HUES6 (cell line): ENCODE data around the gene NLGN2.
A peak's percentile ranks its signal among the peaks of the same experiment; 100 is the strongest.
"Not testable (repeated sequence)": the region's sequence is repeated elsewhere in the genome, so short reads cannot be mapped to it uniquely, and the experiment has no call there.

Experiments used
- H3K27ac ChIP-seq: 2 replicates; pipeline ENCODE4 v1.7.0; 2013; ENCODE audit warnings: low read depth, mild to moderate bottlenecking, low read length, inconsistent platforms
- H3K27me3 ChIP-seq: 2 replicates; pipeline ENCODE4 v1.6.1; 2013; ENCODE audit warnings: low read length; ENCODE audit not compliant: control insufficient read depth, insufficient read depth
- H3K36me3 ChIP-seq: 2 replicates; pipeline ENCODE4 v1.6.1; 2013; ENCODE audit warnings: low read length; ENCODE audit not compliant: control insufficient read depth, insufficient read depth
- H3K4me1 ChIP-seq: 2 replicates; pipeline ENCODE4 v1.6.1; 2013; ENCODE audit warnings: low read length; ENCODE audit not compliant: control insufficient read depth, insufficient read depth
- H3K4me3 ChIP-seq: 2 replicates; pipeline ENCODE4 v1.5.1; 2013; ENCODE audit warnings: low read depth, low read length
- H3K9ac ChIP-seq: one replicate; pipeline ENCODE4 v1.6.1; 2013; ENCODE audit warnings: mild to moderate bottlenecking, low read length
- H3K9me3 ChIP-seq: 2 replicates; pipeline ENCODE4 v1.6.1; 2013; ENCODE audit warnings: low read depth, low read length; ENCODE audit not compliant: control insufficient read depth, insufficient read depth

NLGN2 gene

DNA sequence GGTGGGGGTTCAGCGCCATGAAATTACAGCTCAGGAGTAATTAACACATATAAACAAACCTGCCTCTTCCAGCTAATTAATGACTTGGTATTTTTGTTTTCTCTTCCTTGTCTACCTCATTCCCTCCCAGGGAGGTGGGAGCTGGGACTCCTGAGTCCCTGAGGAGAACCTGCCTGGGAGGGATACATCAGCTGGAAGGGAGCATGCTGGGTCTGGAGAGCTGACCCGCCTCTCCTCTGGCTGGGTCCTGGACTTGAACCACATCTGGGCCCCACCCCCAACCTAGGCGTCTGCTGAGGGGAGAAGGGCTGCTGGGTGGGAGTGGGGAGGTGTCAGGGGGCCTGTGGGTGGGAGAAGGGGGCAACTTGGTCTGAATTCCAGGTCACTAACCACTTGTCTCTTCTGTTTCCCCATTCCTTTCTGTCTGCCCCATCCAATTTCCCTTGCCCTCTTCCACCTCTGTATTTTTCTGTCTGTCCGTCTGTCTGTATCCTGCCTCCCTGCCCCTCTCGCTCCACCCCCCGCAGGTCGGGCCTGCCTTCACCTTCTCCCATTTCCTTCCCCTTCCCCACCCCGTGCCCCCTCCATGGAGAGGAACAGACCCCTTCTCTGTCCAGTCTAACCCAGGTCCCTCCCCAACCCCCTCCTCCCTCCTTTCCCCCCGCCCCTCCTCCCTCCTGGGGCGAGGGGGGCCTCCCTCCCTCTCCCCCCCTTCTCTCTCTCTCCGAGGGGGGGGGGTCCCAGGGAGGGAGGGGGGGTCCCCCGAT is at the start of gene NLGN2:
Gene NLGN2, plus strand, starts transcription at position 361 of the 767 bp plus-strand sequence. CDS start 411 bp downstream, outside the sequence.
- peak within 1 kb of the TSS; percentile 51 for H3K9ac ChIP-seq
- peaks cover 27% of the 10 kb centered on the region for H3K36me3 ChIP-seq
- peaks cover 21% of the 10 kb centered on the region for H3K4me1 ChIP-seq
- H3K27me3 ChIP-seq, result peaks cover 4% of the 10 kb centered on the region; the same call in 1 of the 2 replicates
- H3K4me3 ChIP-seq, result peak within 1 kb of the TSS; percentile 48
- no peaks in the 10 kb centered on the region for H3K9me3 ChIP-seq
- no peak within 1 kb of the TSS for H3K27ac ChIP-seq

DNA sequence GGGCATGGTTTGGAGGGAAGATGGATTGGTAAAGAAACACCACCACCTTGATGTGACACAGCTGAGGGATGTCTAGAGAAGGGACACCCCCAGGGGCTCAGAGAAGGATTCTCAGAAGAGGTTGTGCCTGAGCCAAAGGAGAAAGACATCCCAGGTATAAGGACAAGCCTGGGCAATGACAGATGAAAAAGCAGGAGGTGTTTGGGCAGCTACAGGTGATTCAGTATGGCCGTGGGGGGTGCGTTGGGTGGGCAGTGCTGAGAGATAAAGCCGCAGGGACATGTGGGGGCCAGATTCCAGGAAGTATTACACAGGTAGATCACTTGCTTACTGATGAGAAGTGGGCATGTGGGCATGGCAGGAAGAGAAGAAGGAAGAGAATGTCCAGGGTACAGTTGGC is 45.7 kb upstream of the NLGN2 start:
- Histone ChIP-seq H3K4me1 (no peaks in the 10 kb centered on the region), H3K4me3 (no peak overlapping the region), H3K9me3 (no peaks in the 10 kb centered on the region), H3K36me3 (no peaks in the 10 kb centered on the region), H3K27ac (no peak overlapping the region), H3K27me3 (no peaks in the 10 kb centered on the region), H3K9ac (no peak overlapping the region)

DNA sequence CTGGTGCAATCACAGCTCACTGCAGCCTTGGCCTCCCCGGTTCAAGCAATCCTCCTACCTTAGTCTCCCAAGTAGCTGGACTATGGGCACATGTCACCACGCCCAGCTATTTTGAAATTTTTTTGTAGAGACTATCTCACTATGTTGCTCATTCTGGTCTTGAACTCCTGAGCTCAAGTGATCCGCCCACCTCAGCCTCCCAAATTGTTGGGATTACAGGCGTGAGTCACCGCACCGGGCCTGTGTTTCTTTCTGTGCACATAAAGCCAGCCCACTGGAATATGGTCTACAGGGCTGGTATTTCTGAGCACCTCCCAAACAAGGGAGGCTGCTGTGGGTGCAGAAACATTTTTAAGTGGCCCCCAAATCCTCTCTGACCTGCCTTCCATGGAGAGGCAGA is 44.3 kb upstream of the NLGN2 start:
- Histone ChIP-seq H3K9me3 (no peaks in the 10 kb centered on the region), H3K27me3 (no peaks in the 10 kb centered on the region), H3K27ac (no peak overlapping the region), H3K4me1 (peaks cover 6% of the 10 kb centered on the region; the same call in 1 of the 2 replicates), H3K9ac (no peak overlapping the region), H3K36me3 (no peaks in the 10 kb centered on the region), H3K4me3 (no peak overlapping the region)

DNA sequence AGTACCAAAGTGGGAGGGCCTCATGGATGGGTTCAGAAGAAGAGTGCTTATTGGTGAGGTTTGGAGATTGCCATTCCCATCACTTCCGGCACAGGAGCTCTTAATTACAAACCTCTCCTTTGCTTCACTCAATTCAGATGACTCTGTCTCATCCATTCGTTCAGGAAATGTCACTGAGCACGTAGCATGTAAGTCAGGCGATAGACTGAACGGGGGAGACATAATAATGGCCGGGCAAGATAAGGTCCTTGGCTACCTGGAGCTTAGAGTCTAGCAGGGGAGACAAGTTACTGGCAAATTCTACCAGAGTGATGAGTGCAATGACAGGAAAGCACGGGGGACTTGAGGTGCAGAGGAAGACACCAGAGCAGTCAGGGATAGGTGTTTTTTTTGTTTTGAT is 41.7 kb upstream of the NLGN2 start:
- H3K36me3 ChIP-seq, H3K9me3 ChIP-seq, H3K27ac ChIP-seq, H3K4me1 ChIP-seq, H3K4me3 ChIP-seq, H3K9ac ChIP-seq, H3K27me3 ChIP-seq: not testable (repeated sequence)

DNA sequence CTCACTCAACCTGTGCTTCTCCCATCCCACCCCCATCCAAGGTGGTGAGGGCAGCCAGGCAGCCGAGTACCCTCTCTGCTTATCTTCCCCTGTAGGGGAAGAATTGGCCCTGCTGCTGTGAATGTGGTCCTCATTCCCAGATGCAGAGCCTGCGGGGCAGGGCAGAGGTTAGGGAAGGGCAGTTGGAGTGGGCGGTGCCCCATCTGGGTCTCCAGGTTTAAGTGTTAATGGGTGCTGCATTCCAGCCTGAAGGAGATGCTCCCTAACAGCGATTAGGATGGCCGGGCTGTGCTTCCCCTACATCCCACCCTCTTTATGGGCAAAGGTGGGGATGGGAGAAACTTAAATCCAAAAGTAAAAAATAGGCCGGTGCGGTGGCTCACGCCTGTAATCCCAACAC is 40.6 kb upstream of the NLGN2 start:
- Histone ChIP-seq H3K27ac (no peak overlapping the region), H3K27me3 (no peaks in the 10 kb centered on the region), H3K4me1 (peaks cover 8% of the 10 kb centered on the region; the same call in 1 of the 2 replicates), H3K4me3 (no peak overlapping the region), H3K9me3 (no peaks in the 10 kb centered on the region), H3K36me3 (no peaks in the 10 kb centered on the region), H3K9ac (no peak overlapping the region)

DNA sequence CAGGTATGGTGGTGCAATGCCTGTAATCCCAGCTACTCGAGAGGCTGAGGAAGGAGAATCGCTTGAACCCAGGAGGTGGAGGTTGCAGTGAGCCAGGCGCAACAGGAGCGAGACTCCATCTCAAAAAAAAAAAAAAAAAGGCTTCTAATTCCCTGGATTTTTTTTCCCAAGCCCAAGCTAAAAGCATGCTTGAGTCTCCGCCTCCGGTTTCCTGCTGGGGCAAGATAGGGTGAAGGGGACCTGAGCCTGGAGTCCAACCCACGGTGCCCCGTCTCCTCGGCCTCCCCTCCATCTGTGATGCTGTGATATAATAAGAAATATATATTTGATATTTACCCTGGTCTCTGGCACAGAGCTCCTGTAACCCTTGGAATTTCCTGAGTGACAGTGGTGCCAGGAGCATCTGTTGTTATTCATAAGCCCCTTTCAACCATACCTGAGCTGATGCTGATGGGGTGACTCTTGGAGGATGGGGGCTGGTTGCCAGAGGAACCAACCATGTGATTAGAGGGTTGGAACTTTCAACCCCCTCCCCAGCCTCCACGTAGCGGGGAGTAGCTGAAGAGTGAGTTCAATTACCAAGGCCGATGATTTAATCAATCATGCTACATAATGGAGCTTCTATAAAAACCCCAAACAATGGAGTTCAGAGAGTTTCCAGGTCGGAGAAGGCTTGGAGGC is 39.6 kb upstream of the NLGN2 start:
- Histone ChIP-seq H3K9me3 (no peaks in the 10 kb centered on the region), H3K4me1 (peaks cover 8% of the 10 kb centered on the region; the same call in 1 of the 2 replicates), H3K4me3 (no peak overlapping the region), H3K27me3 (no peaks in the 10 kb centered on the region), H3K36me3 (no peaks in the 10 kb centered on the region), H3K27ac (no peak overlapping the region), H3K9ac (no peak overlapping the region)

DNA sequence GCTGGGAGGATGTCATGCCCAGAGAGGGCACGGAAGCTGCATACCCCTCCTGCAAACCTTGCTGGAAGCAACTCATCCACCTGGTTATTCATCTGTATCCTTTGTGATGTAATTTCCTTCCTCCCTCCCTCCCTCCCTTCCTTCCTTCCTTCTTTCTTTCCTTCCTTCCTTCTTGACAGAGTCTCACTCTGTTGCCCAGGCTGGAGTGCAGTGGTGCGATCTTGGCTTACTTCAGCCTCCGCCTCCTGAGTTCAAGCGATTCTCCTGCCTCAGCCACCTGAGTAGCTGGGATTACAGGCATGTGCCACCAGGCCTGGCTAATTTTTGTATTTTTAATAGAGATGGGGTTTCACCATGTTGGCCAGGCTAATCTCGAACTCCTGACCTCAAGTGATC is 39.0 kb upstream of the NLGN2 start:
- not testable (repeated sequence) for H3K36me3 ChIP-seq, H3K9me3 ChIP-seq, H3K27me3 ChIP-seq, H3K4me1 ChIP-seq, H3K9ac ChIP-seq, H3K27ac ChIP-seq, H3K4me3 ChIP-seq

DNA sequence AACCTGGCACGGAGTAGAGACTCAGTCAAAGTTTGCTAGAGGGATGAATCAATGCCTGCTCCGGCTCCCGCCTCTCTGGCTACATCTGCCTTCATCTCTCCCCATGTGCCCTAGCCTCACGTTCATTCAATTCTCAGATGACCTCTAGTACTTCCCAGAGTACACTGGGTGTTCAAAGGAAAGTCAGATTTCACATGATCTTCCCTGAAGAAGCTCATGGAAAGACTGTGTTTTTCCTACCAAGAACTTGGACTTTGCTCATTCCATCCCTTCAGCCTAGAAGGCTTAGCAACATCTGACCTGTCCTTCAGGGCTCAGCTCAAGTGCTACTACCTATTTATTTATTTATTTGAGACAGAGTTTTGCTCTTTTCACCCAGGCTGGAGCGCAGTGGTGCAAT is 37.8 kb upstream of the NLGN2 start:
- H3K4me3 ChIP-seq, result no peak overlapping the region
- H3K9me3 ChIP-seq, result no peaks in the 10 kb centered on the region
- H3K9ac ChIP-seq, result no peak overlapping the region
- no peaks in the 10 kb centered on the region for H3K27me3 ChIP-seq
- no peak overlapping the region for H3K27ac ChIP-seq
- peaks cover 8% of the 10 kb centered on the region; the same call in 1 of the 2 replicates for H3K4me1 ChIP-seq
- no peaks in the 10 kb centered on the region for H3K36me3 ChIP-seq

DNA sequence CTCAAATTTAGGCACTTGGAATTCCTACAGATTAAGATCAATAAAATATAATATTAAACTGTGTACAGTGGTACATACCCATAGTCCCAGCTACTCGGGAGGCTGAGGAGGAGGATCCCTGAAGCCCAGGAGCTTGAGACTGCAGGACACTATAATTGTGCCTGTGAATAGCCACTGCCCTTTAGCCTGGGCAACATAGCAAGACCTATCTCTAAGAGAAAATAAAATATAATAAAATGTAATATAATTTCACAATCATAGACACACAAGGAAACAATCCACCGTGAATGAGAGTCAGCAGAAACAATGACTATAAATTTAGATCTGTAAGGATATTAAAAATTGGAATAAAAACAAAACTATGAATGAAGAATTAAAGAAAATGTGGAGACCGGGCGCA is 36.8 kb upstream of the NLGN2 start:
- H3K4me1 ChIP-seq, result peaks cover 8% of the 10 kb centered on the region; the same call in 1 of the 2 replicates
- H3K27ac ChIP-seq, result no peak overlapping the region
- H3K27me3 ChIP-seq, result no peaks in the 10 kb centered on the region
- H3K9ac ChIP-seq, result no peak overlapping the region
- no peaks in the 10 kb centered on the region for H3K36me3 ChIP-seq
- H3K9me3 ChIP-seq, result no peaks in the 10 kb centered on the region
- no peak overlapping the region for H3K4me3 ChIP-seq

DNA sequence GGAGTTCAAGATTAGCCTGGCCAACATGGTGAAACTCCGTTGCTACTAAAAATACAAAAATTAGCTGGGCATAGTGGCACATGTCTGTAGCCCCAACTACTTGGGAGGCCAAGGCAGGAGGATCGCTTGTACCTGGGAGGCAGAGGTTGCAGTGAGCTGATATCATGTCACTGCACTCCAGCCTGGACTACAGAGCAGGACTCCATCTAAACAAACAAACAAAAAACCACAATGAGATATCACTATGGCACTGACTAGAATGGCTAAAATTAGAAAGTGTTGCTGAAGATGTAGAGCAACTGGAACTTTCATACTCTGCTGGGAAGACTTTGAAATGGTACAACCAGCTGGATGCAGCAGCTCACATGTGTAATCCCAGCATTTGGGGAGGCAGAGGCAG is 33.3 kb upstream of the NLGN2 start:
- Histone ChIP-seq H3K4me3 (no peak overlapping the region), H3K27me3 (peaks cover 4% of the 10 kb centered on the region; the same call in 1 of the 2 replicates), H3K27ac (no peak overlapping the region), H3K9ac (no peak overlapping the region), H3K36me3 (no peaks in the 10 kb centered on the region), H3K9me3 (peaks cover 4% of the 10 kb centered on the region; the same call in 1 of the 2 replicates), H3K4me1 (no peaks in the 10 kb centered on the region)

DNA sequence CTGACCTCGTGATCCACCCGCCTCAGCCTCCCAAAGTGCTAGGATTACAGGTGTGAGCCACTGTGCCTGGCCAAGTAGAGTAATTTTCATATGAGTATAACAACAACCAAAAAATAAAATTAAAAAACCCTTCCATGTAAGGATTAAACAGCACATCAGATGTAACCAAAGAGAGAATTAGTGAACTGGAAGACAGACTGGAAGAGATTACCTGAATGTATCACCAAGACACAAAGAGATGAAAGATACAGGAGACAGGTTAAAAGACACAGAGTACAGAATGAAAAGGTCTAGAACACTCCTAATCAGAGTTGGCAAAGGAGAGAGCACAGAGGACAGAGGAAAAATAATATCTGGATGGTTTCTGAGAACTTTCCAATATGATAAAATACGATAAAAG is 28.5 kb upstream of the NLGN2 start:
- no peaks in the 10 kb centered on the region for H3K36me3 ChIP-seq
- H3K9ac ChIP-seq, result no peak overlapping the region
- peaks cover 48% of the 10 kb centered on the region for H3K27me3 ChIP-seq
- no peak overlapping the region for H3K27ac ChIP-seq
- no peak overlapping the region for H3K4me3 ChIP-seq
- peaks cover 20% of the 10 kb centered on the region for H3K4me1 ChIP-seq
- H3K9me3 ChIP-seq, result peaks cover 4% of the 10 kb centered on the region; the same call in 1 of the 2 replicates
